Spleen (tissue), 11 donors: ENCODE results near the gene DSE. TPM values are rescaled to one million over a fixed set of nuclear protein-coding genes. Genes with fewer than 3 reads are reported as not detected.

ENCODE experiments used
- DNase-seq: peaks from one replicate; pipeline ENCODE4 v3.0.0-alpha.2; 2020
- H3K27ac ChIP-seq, 8 donors: fragments of 200-600 bp; sonication (generic) in 7 of 8; 1 replicate in 4 of 8; 2 replicates in 4 of 8; pipeline versions ENCODE4 v1.5.0 to v1.8.0; 2016 to 2021; ENCODE audit warnings: inconsistent platforms in 4 of 8, mild to moderate bottlenecking in 4 of 8, moderate library complexity in 1 of 8
- H3K27me3 ChIP-seq, 7 donors: fragments of 200-600 bp; sonication (generic) in 6 of 7; replicated peaks in 1 of 7; 1 replicate in 4 of 7; 2 replicates in 3 of 7; pipeline versions ENCODE4 v1.5.0 to v1.8.0; 2016 to 2021; ENCODE audit warnings: inconsistent platforms in 3 of 7, mild to moderate bottlenecking in 1 of 7
- H3K36me3 ChIP-seq, 6 donors: fragments of 200-600 bp; sonication (generic) in 5 of 6; 1 replicate in 4 of 6; 2 replicates in 2 of 6; pipeline versions ENCODE4 v1.5.0 to v1.8.0; 2016 to 2021; ENCODE audit warnings: inconsistent platforms in 2 of 6
- H3K4me1 ChIP-seq, 6 donors: fragments of 200-600 bp; sonication (generic) in 5 of 6; 1 replicate in 3 of 6; 2 replicates in 3 of 6; pipeline versions ENCODE4 v1.5.0 to v1.8.0; 2016 to 2021; ENCODE audit warnings: inconsistent platforms in 3 of 6
- H3K4me3 ChIP-seq, 8 donors: fragments of 200-600 bp; sonication (generic) in 7 of 8; 1 replicate in 4 of 8; 2 replicates in 4 of 8; pipeline versions ENCODE4 v1.5.0 to v1.8.0; 2016 to 2021; ENCODE audit warnings: inconsistent platforms in 4 of 8, mild to moderate bottlenecking in 4 of 8, moderate library complexity in 2 of 8
- H3K9me3 ChIP-seq, 8 donors: fragments of 200-600 bp; sonication (generic) in 7 of 8; 1 replicate in 4 of 8; 2 replicates in 4 of 8; pipeline versions ENCODE4 v1.5.0 to v1.8.0; 2016 to 2021; ENCODE audit warnings: inconsistent platforms in 4 of 8
- POLR2A ChIP-seq, 3 donors: fragments of 450-650 bp; IDR thresholded peaks; one replicate each; pipeline ENCODE4 v1.5.1; 2017; ENCODE audit warnings: antibody characterized with exemption in 3 of 3, mild to moderate bottlenecking in 1 of 3
- POLR2AphosphoS5 ChIP-seq, 3 donors: sonication (generic); formaldehyde crosslinking; IDR thresholded peaks; one replicate each; pipeline ENCODE4 v1.5.1; 2017; ENCODE audit warnings: antibody characterized with exemption in 3 of 3
- WGBS, 5 donors: extraction: QIAGEN DNeasy Blood & Tissue Kit in 3 of 5; methylation state at CpG; one replicate each; pipeline versions ENCODE4 v1.1.5 to v1.1.7; 2013 to 2018; 5-methylcytosine and 5-hydroxymethylcytosine counted together
- intact Hi-C: fragments of 100-400 bp; cut with DNase I; formaldehyde crosslinking; loops from one replicate; pipeline ENCODE4 v1.15.0; 2023; ENCODE audit warnings: low total_unique reads
- polyA plus RNA-seq, 3 donors: library from polyadenylated mRNA; stranded (reverse); fragments of 200-250 nt; gene quantifications; one replicate each; pipeline ENCODE4 v1.2.1, GENCODE V29; 2013
- total RNA-seq, 7 donors: library from RNA; depleted of rRNA in 3 of 7; stranded (reverse); fragments of >200 nt in 3 of 7; fragmentation: NEBNext Ultra II Directional in 4 of 7; extraction: Animal tissue kit (Norgen Biotek cat#: 25700) in 4 of 7; gene quantifications; one replicate each; pipeline versions ENCODE4 v1.1.0 to v1.2.1, GENCODE V29; 2016 to 2021
- TF ChIP-seq, protein P1 (sequence below), 11 experiments: fragments of 200-600 bp in 7 of 11; fragments of 450-650 bp in 4 of 11; sonication (generic) in 4 of 11; IDR thresholded peaks in 8 of 11; conservative IDR thresholded peaks in 3 of 11; 1 replicate in 7 of 11; 2 replicates in 4 of 11; pipeline versions ENCODE4 v1.4.0 to v1.8.0; 2016 to 2021; ENCODE audit warnings: antibody characterized with exemption in 11 of 11, inconsistent platforms in 4 of 11, mild to moderate bottlenecking in 1 of 11
- donor health status: healthy with polysubstance abuse.
- donor health status: DM: no; HTN: no; CAD: no; lungs with moderate emphysema.
- donor health status: DM: no; HTN: no; CAD: no.
- donor health status: Bipolar disorder and iron deficiency.
- donor health status: healthy.
- donor health status: DM: no; HTN: no; CAD: no.
- donor health status: DM: yes; HTN: yes; CAD: no.

Gene DSE
- total and polyA plus RNA-seq, 10 donors: 8.2 to 82.3 (median 61.7) TPM

DNA sequence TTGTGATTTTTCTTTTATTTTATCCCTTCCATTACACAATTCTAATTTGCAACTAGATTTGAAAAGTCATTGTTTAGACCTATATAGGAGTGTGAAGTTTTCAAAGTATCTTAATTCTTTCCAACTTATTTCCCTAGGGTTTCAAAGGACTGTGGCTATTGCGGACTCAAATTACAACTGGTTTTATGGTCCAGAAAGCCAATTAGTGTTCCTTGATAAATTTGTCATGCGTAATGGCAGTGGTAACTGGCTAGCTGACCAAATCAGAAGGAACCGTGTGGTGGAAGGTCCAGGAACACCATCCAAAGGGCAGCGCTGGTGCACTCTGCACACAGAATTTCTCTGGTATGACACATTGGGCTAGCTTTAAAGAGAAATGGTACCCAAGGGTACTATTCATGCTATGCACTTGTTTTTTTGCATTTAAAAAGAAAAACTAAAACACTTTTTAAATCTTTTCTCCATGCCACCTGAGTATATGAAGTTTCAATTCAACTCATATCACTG, 62.5 kb downstream of the DSE start:
- Histone ChIP-seq H3K9me3 (no peaks in the 10 kb centered on the region), H3K4me1 (peaks cover 0 to 13% (median under 1%) of the 10 kb centered on the region in 6 donors), H3K36me3 (peaks cover 0 to 81% (median 20%) of the 10 kb centered on the region in 6 donors), H3K27me3 (no peaks in the 10 kb centered on the region), H3K27ac (no peak overlapping the region), H3K4me3 (no peak overlapping the region)
- TF ChIP-seq, protein P1, sequence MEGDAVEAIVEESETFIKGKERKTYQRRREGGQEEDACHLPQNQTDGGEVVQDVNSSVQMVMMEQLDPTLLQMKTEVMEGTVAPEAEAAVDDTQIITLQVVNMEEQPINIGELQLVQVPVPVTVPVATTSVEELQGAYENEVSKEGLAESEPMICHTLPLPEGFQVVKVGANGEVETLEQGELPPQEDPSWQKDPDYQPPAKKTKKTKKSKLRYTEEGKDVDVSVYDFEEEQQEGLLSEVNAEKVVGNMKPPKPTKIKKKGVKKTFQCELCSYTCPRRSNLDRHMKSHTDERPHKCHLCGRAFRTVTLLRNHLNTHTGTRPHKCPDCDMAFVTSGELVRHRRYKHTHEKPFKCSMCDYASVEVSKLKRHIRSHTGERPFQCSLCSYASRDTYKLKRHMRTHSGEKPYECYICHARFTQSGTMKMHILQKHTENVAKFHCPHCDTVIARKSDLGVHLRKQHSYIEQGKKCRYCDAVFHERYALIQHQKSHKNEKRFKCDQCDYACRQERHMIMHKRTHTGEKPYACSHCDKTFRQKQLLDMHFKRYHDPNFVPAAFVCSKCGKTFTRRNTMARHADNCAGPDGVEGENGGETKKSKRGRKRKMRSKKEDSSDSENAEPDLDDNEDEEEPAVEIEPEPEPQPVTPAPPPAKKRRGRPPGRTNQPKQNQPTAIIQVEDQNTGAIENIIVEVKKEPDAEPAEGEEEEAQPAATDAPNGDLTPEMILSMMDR (IDR thresholded peaks at IDR 0.05 in 8 of 11, conservative IDR thresholded peaks at IDR 0.05 in 3 of 11): no peak
- TF ChIP-seq POLR2A (IDR thresholded peaks at IDR 0.05) (no peak), POLR2AphosphoS5 (IDR thresholded peaks at IDR 0.05) (no peak)
- 94 to 99% (median 96%) methylated on average over 4 of the region's 4 CpGs for WGBS, 5 donors
- DNase-seq: no peak
- intact Hi-C loops: no loop called here

DNA sequence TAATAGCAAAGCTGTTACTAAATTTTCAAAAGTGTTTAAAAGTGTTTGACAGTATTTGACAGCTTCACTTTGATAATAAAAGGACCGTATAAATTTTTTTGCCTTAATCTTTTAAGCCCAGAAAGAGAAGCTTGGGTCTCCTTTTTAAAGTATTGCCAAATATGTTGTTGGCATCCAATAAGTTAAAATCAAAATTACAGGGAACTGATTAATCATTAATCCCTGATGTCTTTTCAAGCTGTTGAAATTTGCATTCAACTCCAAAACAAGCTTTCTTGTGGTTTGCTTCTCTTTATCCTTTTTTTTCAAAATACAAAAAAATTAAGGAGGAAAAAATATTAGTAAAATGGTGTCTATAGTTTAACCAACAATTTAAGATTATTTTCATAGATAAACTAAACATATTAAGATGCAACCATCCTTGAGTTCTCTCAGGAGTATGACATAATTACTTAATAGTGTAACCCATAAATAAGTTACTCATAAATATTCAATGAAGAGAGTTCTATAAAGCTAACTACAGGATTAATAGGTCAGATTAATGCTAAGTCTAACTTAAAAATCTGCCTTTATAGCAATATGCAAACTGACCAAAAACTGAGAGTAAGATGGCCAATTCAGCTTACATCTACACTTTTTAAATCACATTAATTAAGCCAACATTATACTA, 63.4 kb downstream of the DSE start:
- WGBS, 5 donors: 91 to 98% (median 97%) methylated on average over 1 of the region's 1 CpG
- intact Hi-C loops: no loop called here
- H3K9me3 ChIP-seq: no peaks in the 10 kb centered on the region
- no peak for DNase-seq
- no peak overlapping the region for H3K27ac ChIP-seq
- H3K4me1 ChIP-seq: peaks cover 5 to 22% (median 10%) of the 10 kb centered on the region in 6 donors
- H3K27me3 ChIP-seq: no peaks in the 10 kb centered on the region
- H3K36me3 ChIP-seq: peaks cover 0 to 72% (median 16%) of the 10 kb centered on the region in 6 donors
- H3K4me3 ChIP-seq: no peak overlapping the region
- TF ChIP-seq, protein P1 (IDR thresholded peaks at IDR 0.05 in 8 of 11, conservative IDR thresholded peaks at IDR 0.05 in 3 of 11): no peak
- no peak for TF ChIP-seq POLR2A (IDR thresholded peaks at IDR 0.05)
- TF ChIP-seq POLR2AphosphoS5 (IDR thresholded peaks at IDR 0.05): no peak

DNA sequence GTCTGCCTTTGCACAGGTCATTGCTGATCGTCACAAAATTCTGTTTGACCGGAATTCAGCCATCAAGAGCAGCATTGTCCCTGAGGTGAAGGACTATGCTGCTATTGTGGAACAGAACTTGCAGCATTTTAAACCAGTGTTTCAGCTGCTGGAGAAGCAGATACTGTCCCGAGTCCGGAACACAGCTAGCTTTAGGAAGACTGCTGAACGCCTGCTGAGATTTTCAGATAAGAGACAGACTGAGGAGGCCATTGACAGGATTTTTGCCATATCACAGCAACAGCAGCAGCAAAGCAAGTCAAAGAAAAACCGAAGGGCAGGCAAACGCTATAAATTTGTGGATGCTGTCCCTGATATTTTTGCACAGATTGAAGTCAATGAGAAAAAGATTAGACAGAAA, 65.8 kb downstream of the DSE start:
- 86 to 94% (median 91%) methylated on average over 7 of the region's 7 CpGs for WGBS, 5 donors
- Histone ChIP-seq H3K4me3 (no peak overlapping the region), H3K4me1 (peaks cover 9 to 25% (median 14%) of the 10 kb centered on the region in 6 donors), H3K27me3 (no peaks in the 10 kb centered on the region), H3K27ac (no peak overlapping the region), H3K9me3 (no peaks in the 10 kb centered on the region), H3K36me3 (peaks cover 0 to 52% (median 9%) of the 10 kb centered on the region in 6 donors)
- intact Hi-C loops: no loop called here
- no peak for DNase-seq
- TF ChIP-seq POLR2AphosphoS5 (IDR thresholded peaks at IDR 0.05) (no peak), POLR2A (IDR thresholded peaks at IDR 0.05) (no peak)
- TF ChIP-seq, protein P1 (IDR thresholded peaks at IDR 0.05 in 8 of 11, conservative IDR thresholded peaks at IDR 0.05 in 3 of 11): no peak

DNA sequence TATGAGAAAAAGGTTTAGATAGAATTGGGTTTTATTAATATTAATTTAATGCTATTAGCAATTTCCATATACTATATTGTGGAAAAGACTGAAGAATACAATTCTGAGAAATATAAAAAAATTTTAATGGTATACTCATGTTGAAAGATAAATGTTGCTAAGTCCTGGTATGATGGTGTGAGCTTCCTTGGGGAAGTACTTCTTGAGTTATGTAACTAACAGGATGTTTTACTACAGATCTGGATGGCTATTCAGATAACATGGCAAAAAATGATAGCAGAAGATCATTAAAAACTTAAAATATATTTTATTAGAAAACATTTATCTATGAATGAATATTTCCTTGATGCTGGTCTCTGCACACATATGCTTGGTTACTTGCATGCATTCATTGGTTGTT, 66.9 kb downstream of the DSE start:
- Histone ChIP-seq H3K27me3 (no peaks in the 10 kb centered on the region), H3K36me3 (peaks cover 0 to 41% (median 5%) of the 10 kb centered on the region in 6 donors), H3K4me3 (no peak overlapping the region), H3K4me1 (peaks cover 9 to 25% (median 14%) of the 10 kb centered on the region in 6 donors), H3K27ac (no peak overlapping the region), H3K9me3 (no peaks in the 10 kb centered on the region)
- no peak for DNase-seq
- no peak for TF ChIP-seq POLR2AphosphoS5 (IDR thresholded peaks at IDR 0.05)
- no peak for TF ChIP-seq POLR2A (IDR thresholded peaks at IDR 0.05)
- TF ChIP-seq, protein P1 (IDR thresholded peaks at IDR 0.05 in 8 of 11, conservative IDR thresholded peaks at IDR 0.05 in 3 of 11): no peak
- intact Hi-C loops: no loop called here
